Type B pancreatic cell (in vitro differentiated cells): ENCODE measurements around the gene IL9. TPM values are rescaled to one million over a fixed set of nuclear protein-coding genes. Genes with fewer than 3 reads are reported as not detected.

Source experiments
- DNase-seq: peaks from one replicate; pipeline ENCODE4 v3.0.0; 2021; ENCODE audit warnings: mixed read lengths; ENCODE audit not compliant: unreplicated experiment; ENCODE audit errors: extremely low spot score
- H3K27ac Mint-ChIP-seq: 2 replicates; pipeline ENCODE4 v1.8.0; 2021; ENCODE audit warnings: mild to moderate bottlenecking, mixed read lengths
- H3K27me3 Mint-ChIP-seq: 2 replicates; pipeline ENCODE4 v1.8.0; 2021; ENCODE audit warnings: mixed read lengths
- H3K36me3 Mint-ChIP-seq: 2 replicates; pipeline ENCODE4 v1.8.0; 2021; ENCODE audit warnings: mixed read lengths
- H3K4me1 Mint-ChIP-seq: one replicate; pipeline ENCODE4 v1.8.0; 2021; ENCODE audit warnings: mixed read lengths; ENCODE audit not compliant: unreplicated experiment
- H3K4me3 Mint-ChIP-seq: 2 replicates; pipeline ENCODE4 v1.8.0; 2021; ENCODE audit warnings: mild to moderate bottlenecking, mixed read lengths
- H3K9me3 Mint-ChIP-seq: 2 replicates; pipeline ENCODE4 v1.8.0; 2021; ENCODE audit warnings: mixed read lengths
- total RNA-seq: library from RNA; stranded (reverse); gene quantifications from 2 replicates; pipeline ENCODE4 v1.2.1, GENCODE V29; 2021; ENCODE audit warnings: low replicate concordance
- TF ChIP-seq, protein P1 (sequence below): fragments of 200-600 bp; sonication (generic); conservative IDR thresholded peaks from 2 replicates; pipeline ENCODE4 v1.5.0; 2021; ENCODE audit warnings: antibody characterized with exemption, mild to moderate bottlenecking

The IL9 gene
- total RNA-seq, 1 donor from 2014 or later: not detected

DNA sequence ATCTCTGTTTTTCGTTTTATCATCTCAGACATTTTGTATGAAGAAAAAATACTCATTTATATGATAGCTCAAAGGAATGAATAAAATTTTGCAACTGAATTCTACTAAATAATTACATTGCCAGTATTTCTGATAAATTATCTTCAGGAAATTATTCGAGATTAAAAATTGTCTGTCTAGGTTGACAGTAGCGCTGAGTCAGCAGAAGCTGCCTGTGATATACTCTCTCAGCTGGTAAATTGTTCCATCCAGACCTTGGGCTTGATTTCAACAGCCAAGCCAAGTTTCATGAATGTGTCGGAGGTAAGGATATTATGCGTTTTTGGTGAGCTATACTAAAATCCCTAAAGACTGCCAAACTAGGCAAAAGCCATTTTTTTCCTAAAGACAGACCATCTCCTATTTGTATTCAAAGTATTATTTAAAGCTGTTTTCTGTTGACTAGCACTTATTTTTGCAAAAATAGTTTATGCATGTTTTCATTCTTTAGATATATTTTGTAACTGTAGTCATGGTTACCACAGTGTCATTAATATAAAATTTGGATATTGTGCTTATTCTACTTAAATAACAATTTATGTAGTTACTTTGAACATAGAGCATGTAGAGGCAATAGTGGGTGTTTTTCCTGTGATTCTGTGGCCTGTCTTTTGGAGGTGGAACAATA is 41.7 kb upstream of the IL9 start:
- H3K27ac Mint-ChIP-seq: no peak overlapping the region
- DNase-seq: no peak
- TF ChIP-seq, protein P1, sequence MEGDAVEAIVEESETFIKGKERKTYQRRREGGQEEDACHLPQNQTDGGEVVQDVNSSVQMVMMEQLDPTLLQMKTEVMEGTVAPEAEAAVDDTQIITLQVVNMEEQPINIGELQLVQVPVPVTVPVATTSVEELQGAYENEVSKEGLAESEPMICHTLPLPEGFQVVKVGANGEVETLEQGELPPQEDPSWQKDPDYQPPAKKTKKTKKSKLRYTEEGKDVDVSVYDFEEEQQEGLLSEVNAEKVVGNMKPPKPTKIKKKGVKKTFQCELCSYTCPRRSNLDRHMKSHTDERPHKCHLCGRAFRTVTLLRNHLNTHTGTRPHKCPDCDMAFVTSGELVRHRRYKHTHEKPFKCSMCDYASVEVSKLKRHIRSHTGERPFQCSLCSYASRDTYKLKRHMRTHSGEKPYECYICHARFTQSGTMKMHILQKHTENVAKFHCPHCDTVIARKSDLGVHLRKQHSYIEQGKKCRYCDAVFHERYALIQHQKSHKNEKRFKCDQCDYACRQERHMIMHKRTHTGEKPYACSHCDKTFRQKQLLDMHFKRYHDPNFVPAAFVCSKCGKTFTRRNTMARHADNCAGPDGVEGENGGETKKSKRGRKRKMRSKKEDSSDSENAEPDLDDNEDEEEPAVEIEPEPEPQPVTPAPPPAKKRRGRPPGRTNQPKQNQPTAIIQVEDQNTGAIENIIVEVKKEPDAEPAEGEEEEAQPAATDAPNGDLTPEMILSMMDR: no peak
- H3K27me3 Mint-ChIP-seq: peaks cover 49% of the 10 kb centered on the region
- no peaks in the 10 kb centered on the region for H3K9me3 Mint-ChIP-seq
- H3K4me3 Mint-ChIP-seq: no peak overlapping the region
- H3K4me1 Mint-ChIP-seq: peaks cover 7% of the 10 kb centered on the region
- H3K36me3 Mint-ChIP-seq: no peaks in the 10 kb centered on the region

DNA sequence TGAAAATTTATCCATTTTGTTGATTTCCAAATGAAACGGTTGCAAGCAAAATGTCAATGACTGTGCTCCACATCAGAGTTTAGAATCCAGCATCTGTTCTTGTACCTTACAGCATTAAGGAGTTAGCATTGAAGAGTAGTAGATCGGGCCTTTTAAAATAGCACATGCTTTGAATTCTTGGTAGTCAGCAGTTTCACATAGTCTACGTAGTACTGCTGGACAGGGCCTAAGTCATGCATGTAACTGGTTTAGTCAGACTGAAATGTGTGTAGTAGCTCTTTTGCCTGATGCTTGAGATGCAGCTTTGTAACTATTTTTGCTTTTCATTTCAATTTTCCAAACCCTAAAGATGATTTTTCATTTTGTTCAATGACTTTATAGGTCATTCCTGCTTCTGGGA is 39.3 kb upstream of the IL9 start:
- no peaks in the 10 kb centered on the region for H3K36me3 Mint-ChIP-seq
- no peak overlapping the region for H3K4me3 Mint-ChIP-seq
- DNase-seq: no peak
- no peaks in the 10 kb centered on the region for H3K9me3 Mint-ChIP-seq
- TF ChIP-seq, protein P1: no peak
- no peak overlapping the region for H3K27ac Mint-ChIP-seq
- peaks cover 62% of the 10 kb centered on the region for H3K27me3 Mint-ChIP-seq
- H3K4me1 Mint-ChIP-seq: peaks cover 5% of the 10 kb centered on the region

DNA sequence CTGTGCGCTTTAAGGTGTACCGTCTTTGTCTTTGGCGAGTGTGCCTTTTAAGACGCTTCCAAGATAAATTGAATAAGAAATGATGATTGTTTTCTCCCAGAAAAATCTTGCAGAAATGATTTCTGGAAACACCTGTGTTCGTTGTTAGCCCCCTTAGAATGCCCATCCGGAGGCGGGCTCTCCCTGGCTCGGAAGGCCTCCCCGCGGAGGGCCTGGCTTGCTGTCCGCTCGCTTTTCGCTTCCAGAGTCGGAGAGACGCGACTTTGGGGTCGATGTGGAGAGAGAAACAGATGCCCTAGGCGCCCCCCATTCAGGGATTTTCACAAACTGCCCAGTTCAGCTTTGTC is 35.3 kb upstream of the IL9 start:
- DNase-seq: no peak
- H3K36me3 Mint-ChIP-seq: no peaks in the 10 kb centered on the region
- peak overlapping the region; percentile 85 for H3K4me3 Mint-ChIP-seq
- no peaks in the 10 kb centered on the region for H3K9me3 Mint-ChIP-seq
- H3K4me1 Mint-ChIP-seq: peaks cover 5% of the 10 kb centered on the region
- H3K27ac Mint-ChIP-seq: no peak overlapping the region
- TF ChIP-seq, protein P1: no peak
- peaks cover 77% of the 10 kb centered on the region for H3K27me3 Mint-ChIP-seq

DNA sequence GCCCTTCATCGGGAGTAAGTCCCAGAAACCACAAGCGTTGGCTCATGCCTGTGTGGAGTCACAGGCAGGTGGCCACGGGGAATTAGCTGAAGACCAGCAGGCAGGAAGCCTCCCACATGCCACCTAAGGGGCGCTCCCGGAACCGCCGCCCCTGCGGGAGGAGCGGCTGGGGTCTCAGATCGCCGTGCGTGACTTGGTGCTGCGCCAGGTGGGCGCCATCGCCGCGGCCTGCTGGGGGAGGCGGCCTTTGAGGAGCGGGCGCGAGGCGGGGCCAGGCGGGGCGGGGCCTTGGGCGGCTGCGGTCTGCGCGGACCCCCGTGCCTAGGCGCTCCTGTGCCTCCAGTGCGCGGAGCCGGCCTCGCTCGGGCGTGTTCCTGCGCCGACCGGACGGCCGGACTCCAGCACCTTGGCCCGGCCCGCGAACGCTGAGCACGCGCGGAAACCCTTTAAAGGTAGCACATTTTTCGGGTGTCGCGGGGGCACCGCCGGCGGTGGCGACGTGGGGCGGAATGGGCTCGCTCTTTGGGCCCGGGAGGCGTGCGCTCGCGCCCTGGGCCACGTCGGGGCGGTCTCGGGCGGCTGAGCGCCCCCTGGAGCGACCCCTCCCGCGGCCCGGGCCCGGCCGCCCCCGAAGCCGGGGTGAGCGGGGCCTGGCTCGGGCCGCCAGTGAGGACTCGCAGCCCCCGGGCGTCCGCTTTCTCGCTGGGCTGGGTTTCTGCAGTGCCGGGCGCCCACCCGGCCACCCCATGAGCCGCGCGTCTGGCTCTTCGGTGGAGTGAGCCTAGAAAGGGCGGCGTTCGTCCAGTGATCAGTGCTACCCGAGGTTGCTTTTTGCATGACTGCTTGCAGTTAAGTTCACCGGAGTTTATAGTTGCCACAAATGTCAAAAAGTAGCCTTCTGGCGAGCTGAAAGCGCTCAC is 34.6 kb upstream of the IL9 start:
- H3K27me3 Mint-ChIP-seq: peaks cover 81% of the 10 kb centered on the region
- H3K4me1 Mint-ChIP-seq: peaks cover 5% of the 10 kb centered on the region
- TF ChIP-seq, protein P1: peak; percentile 35
- peak; percentile 71 for DNase-seq
- H3K4me3 Mint-ChIP-seq: peak overlapping the region; percentile 85
- no peaks in the 10 kb centered on the region for H3K9me3 Mint-ChIP-seq
- no peaks in the 10 kb centered on the region for H3K36me3 Mint-ChIP-seq
- no peak overlapping the region for H3K27ac Mint-ChIP-seq

DNA sequence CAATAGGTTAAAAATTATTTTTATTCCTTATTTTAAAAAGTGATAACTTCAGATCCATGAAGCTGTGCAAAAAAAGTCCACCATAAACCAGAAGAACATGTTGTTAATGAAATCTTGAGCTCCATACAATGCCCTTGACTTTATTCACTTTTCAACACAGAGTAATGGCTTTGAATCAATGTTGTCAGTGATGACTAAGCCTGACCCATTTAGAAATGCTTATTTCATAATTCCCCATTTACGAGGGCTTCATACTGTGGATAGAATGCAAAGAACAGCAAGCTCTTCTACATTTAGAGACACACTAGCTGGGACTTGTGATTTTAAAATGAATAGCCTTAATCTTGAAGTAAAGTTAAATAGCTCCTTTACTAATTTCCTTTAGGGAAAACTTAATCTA is 25.7 kb upstream of the IL9 start:
- no peak overlapping the region for H3K27ac Mint-ChIP-seq
- no peaks in the 10 kb centered on the region for H3K4me1 Mint-ChIP-seq
- no peak overlapping the region for H3K4me3 Mint-ChIP-seq
- H3K27me3 Mint-ChIP-seq: peaks cover 77% of the 10 kb centered on the region
- no peaks in the 10 kb centered on the region for H3K36me3 Mint-ChIP-seq
- DNase-seq: no peak
- TF ChIP-seq, protein P1: no peak
- no peaks in the 10 kb centered on the region for H3K9me3 Mint-ChIP-seq
